ENCODE results near the gene METTL3. TPM values are rescaled to one million over a fixed set of nuclear protein-coding genes. Genes with fewer than 3 reads are reported as not detected.
"Not testable (repeated sequence)": the region's sequence is repeated elsewhere in the genome, so short reads cannot be mapped to it uniquely, and the experiment has no call there.

The METTL3 gene
- polyA plus RNA-seq (ENCODE audit: insufficient read length) = 43.7 TPM

- DNase-seq = peak; percentile 98
Measured at GRCh38 chr14:21510735-21511657, at the start of gene METTL3. Gene METTL3, minus strand, starts transcription at chr14:21511340. Its CDS starts 117 bp downstream, at chr14:21511223.

DNA sequence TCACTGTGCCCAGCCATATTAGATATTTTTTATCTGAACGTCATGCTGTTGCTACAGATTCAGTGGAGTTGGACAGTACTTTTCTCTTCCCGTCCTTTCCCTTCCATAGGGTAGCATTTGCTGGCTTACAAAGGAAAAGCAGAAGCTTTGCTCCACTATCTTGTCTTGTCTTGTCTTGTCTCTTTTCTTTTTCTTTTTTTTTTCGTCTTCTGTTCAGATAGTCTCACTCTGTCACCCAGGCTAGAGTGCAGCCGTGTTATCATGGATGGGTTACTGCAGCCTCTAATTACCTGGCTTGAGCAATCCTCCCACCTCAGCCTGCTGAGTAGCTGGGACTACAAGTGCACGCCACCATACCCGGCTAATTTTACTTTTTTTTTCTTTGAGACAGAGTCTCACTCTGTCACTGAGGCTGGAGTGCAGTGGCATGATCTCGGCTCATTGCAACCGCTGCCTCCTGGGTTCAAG is 47.6 kb upstream of the METTL3 start:
- DNase-seq = no peak

GRCh38 chr14:21557084-21557901 is 46.2 kb upstream of the METTL3 start:
- peak; percentile 90 for DNase-seq

- no peak for DNase-seq
Measured at GRCh38 chr14:21556378-21557083, 45.4 kb upstream of the METTL3 start.

DNA sequence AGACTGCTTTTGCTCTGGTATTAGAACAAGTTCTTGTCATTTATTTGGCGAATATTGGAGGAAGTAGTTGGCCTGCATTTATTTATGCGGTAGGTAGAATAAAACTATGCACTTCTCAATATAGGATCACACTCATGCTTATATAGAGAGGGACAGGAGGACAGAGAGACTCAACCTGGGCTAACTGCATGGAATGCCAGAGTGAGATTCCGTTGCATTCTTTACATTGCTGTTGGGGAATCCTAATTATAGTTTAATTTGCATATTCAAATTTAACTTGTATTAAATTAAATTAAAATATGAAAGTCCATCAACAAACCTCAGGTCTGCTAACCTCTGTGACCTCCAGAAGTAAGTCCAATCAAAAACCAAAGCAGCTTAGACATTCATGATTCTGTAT is 42.1 kb upstream of the METTL3 start:
- no peak for DNase-seq

GRCh38 chr14:21544588-21544987 is 33.4 kb upstream of the METTL3 start:
- DNase-seq = not testable (repeated sequence)

- DNase-seq = no peak
Measured at GRCh38 chr14:21543963-21544362, 32.8 kb upstream of the METTL3 start.

GRCh38 chr14:21543521-21543960 is 32.4 kb upstream of the METTL3 start:
- no peak for DNase-seq

DNA sequence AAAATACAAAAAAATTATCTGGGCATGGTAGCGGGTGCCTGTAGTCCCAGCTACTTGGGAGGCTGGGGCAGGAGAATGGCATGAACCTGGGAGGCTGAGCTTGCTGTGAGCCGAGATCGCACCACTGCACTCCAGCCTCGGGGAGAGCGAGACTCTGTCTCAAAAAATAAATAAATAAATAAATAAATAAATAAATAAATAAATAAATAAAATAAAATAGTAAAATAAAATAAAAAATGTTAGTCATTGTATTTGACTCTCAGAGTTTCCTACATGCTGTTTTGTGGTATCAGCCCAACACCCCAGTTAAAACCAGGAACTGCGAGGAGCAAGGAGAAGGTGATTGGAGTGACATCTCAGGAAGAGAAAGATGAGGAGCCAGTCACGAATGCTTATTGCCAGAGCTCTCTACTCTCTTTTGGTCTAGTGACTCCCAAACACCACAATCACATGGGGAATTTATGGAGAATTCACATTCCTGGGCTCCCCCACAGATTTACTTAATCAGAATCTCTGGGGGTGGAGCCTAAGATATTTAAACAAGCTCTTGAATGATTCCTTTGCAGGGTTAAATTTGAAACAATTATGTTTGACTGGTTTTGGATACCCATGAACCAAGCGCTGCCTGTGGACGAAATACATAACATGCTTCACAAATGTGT is 30.4 kb upstream of the METTL3 start:
- DNase-seq = no peak

GRCh38 chr14:21539189-21539940 is 28.2 kb upstream of the METTL3 start:
- no peak for DNase-seq

- no peak for DNase-seq
Measured at GRCh38 chr14:21537090-21537424, 25.9 kb upstream of the METTL3 start.

- no peak for DNase-seq
Measured at GRCh38 chr14:21536418-21537089, 25.4 kb upstream of the METTL3 start.

DNA sequence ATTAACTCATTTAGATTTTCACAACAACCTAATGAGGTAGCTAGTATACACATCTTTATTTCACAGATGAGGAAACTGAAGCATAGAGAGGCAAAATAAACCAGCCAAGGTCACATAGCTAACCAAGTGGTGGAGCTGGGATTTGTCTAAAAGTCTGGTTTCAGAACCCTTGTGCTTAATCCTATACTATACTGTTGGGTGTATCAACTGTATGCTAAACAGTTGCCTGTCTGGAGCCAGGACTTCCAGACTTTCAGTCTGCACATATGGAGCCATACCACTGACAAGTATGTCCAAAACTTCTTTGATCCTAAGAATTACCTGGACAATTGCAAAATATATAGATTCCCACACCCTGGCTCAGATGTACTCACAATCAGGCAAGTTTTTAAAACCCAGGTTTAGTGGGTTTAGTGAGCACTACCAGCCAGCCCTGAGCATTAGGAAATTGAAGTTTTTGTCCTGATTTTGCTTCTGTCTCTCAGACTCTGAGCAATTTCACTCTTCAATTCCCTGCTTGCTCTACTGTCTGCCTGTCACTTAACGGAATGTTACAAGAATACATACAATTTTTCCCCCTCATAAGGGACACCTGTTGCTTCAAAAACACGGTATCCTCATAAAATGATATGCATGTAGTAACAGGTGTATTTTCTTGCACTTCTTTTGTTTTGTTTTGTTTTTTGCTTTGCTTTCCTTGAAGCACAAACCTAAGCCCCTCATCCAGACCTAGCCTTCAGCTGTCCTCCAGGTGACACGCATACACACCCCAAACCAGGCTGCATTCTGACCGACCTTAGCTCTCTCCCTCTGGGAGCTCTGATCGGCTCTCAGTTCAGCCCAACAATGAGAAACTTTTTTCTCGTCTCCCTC is 24.6 kb upstream of the METTL3 start:
- no peak for DNase-seq

- DNase-seq = no peak
Measured at GRCh38 chr14:21534576-21534975, 23.4 kb upstream of the METTL3 start.

- no peak for DNase-seq
Measured at GRCh38 chr14:21533294-21533693, 22.2 kb upstream of the METTL3 start.

DNA sequence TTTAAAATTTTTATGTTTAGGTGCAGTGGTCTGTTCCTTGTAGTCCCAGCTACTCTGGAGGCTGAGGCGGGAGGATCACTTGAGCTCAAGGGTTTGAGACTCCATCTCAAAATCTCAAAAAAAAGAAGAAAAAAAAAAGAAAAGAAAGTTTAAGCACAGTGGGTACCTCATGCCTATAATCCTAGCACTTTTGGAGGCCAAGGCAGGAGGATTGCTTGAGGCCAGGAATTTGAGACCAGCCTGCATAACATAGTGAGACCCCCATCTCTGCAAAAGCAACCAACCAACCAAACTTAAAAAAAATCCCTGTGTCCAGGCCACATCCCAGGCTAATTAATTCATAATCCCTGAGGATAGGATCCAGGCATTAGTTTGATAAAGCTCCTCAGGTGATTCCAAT is 18.4 kb upstream of the METTL3 start:
- no peak for DNase-seq

GRCh38 chr14:21528381-21529348 is 17.5 kb upstream of the METTL3 start:
- DNase-seq = no peak

- DNase-seq = no peak
Measured at GRCh38 chr14:21527318-21527679, 16.2 kb upstream of the METTL3 start.

Measured in hindlimb muscle (tissue), 1 donor.